Measurements from ENCODE around the gene SCMH1. TPM values are rescaled to one million over a fixed set of nuclear protein-coding genes. Genes with fewer than 3 reads are reported as not detected.

Gene SCMH1
- total and polyA plus RNA-seq, 11 donors = 36.0 to 56.2 (median 43.0) TPM

GRCh38 chr1:41281334-41281733 is 39.2 kb upstream of the SCMH1 start:
- WGBS, 4 donors = 64 to 82% (median 67%) methylated on average over 2 of the region's 2 CpGs
- Histone ChIP-seq H3K4me1 (peaks cover 0 to 16% (median 6%) of the 10 kb centered on the region in 12 donors), H3K4me3 (no peak overlapping the region), H3K9me3 (no peaks in the 10 kb centered on the region), H3K27ac (no peak overlapping the region), H3K27me3 (peaks cover 0 to 8% (median 0%) of the 10 kb centered on the region in 9 donors), H3K36me3 (no peaks in the 10 kb centered on the region)
- intact Hi-C loops (cut with DNase I) = loop anchor here in 8 of 10 donors (5.0 kb wide), 2 partner anchors 136 to 151 kb away; no protein-coding TSS in a partner anchor
- ATAC-seq (no peak), DNase-seq (no peak)
- TF ChIP-seq CTCF (IDR thresholded peaks at IDR 0.05) (no peak), POLR2A (IDR thresholded peaks at IDR 0.05) (no peak)

DNA sequence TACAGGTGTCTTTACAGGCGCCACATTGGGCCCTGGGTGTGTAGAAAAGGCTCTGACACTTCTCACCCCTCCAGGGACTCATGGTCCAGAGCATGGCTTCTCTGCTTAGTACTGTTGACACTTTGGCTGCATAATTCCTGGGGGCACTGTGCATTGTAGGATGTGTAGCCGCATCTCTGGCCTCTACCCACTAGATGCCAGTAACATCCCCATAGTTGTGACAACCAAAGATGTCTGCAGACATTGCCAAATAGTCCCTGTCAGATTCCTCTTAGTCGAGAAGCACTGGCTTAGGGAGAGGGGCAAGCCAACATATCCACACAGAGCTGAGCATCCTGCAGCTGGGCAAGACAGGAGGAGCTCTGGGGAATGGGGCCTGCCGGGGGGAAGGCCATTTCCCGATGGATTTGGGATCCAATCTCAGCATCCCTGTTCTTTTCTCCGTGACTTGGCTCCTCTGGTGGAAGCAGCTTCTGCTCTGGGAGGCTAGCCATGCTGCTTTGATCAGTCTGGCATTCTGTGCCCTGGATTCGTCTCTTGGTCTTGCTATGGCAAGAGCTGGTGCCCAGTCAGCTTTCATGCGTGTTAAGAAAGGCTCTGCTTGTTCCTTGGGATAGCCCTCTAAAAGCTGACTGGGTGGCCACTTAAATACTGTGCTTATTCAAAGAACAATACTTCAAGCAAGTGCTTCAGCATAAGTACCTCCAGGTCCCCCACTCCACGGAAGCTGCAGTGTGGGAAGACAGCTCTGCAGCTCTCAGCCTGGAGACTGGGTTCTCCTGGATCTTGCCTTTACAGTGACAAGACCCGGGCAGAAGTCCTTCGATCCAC is 38.3 kb upstream of the SCMH1 start:
- H3K27ac ChIP-seq = no peak overlapping the region
- intact Hi-C loops (cut with DNase I) = loop anchor here in 8 of 10 donors (5.0 kb wide), 2 partner anchors 137 to 152 kb away; no protein-coding TSS in a partner anchor
- no peaks in the 10 kb centered on the region for H3K36me3 ChIP-seq
- peaks cover 0 to 19% (median 3%) of the 10 kb centered on the region in 12 donors for H3K4me1 ChIP-seq
- WGBS, 4 donors = 76 to 82% (median 77%) methylated on average over 11 of the region's 11 CpGs
- H3K9me3 ChIP-seq = no peaks in the 10 kb centered on the region
- TF ChIP-seq CTCF (IDR thresholded peaks at IDR 0.05) = no peak
- no peak for TF ChIP-seq POLR2A (IDR thresholded peaks at IDR 0.05)
- peaks cover 0 to 8% (median 0%) of the 10 kb centered on the region in 9 donors for H3K27me3 ChIP-seq
- H3K4me3 ChIP-seq = no peak overlapping the region
- ATAC-seq (no peak), DNase-seq (no peak)

DNA sequence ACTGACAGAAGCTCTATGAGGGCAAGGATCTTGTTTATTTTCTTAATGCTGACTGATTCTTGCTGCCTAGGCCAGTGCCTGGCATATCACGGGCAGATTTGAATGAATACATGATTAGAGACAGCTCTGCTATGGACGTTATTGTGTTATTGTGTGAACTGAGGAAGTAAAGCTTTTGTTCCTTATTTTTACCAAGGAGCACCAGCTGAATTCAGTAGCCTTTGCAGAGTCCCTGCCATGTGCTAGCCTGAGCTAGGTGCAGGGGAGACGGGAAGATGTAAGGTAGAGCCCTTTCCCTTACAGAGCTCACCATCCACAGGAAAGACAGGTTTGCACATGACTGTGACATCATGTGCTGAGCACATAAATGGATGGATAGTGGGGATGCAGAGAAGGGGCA is 36.0 kb upstream of the SCMH1 start:
- Histone ChIP-seq H3K4me1 (peaks cover 0 to 37% (median 1%) of the 10 kb centered on the region in 12 donors), H3K9me3 (no peaks in the 10 kb centered on the region), H3K27me3 (peaks cover 0 to 8% (median 0%) of the 10 kb centered on the region in 9 donors), H3K4me3 (no peak overlapping the region), H3K36me3 (no peaks in the 10 kb centered on the region), H3K27ac (no peak overlapping the region)
- 73 to 89% (median 79%) methylated on average over 3 of the region's 3 CpGs for WGBS, 4 donors
- DNase-seq (no peak), ATAC-seq (no peak)
- TF ChIP-seq CTCF (IDR thresholded peaks at IDR 0.05) (no peak), POLR2A (IDR thresholded peaks at IDR 0.05) (no peak)
- intact Hi-C loops (cut with DNase I) = loop anchor here in 1 of 10 donors (5.0 kb wide), 1 partner anchor 44 kb away; no protein-coding TSS in a partner anchor

- intact Hi-C loops (cut with DNase I) = loop anchor here in 1 of 10 donors (5.0 kb wide), 1 partner anchor 45 kb away; no protein-coding TSS in a partner anchor
- TF ChIP-seq CTCF (IDR thresholded peaks at IDR 0.05) = no peak
- TF ChIP-seq POLR2A (IDR thresholded peaks at IDR 0.05) = no peak
- no peak for ATAC-seq
- H3K4me3 ChIP-seq = no peak overlapping the region
- 81 to 86% (median 82%) methylated on average over 12 of the region's 12 CpGs for WGBS, 4 donors
- no peak overlapping the region for H3K27ac ChIP-seq
- H3K4me1 ChIP-seq = peaks cover 0 to 37% (median 0%) of the 10 kb centered on the region in 12 donors
- no peak for DNase-seq
- H3K9me3 ChIP-seq = no peaks in the 10 kb centered on the region
- H3K27me3 ChIP-seq = peaks cover 0 to 8% (median 0%) of the 10 kb centered on the region in 9 donors
- H3K36me3 ChIP-seq = no peaks in the 10 kb centered on the region
Measured at GRCh38 chr1:41277371-41277975, 35.4 kb upstream of the SCMH1 start.
